ENCODE measurements around the gene MRPL43.
A peak's percentile ranks its signal among the peaks of the same experiment; 100 is the strongest.

Gene MRPL43

GRCh38 chr10:101018600-101019439, 31.5 kb upstream of the MRPL43 start:
- peak; percentile 89 to 91 for DNase-seq

- DNase-seq: no peak
Observed at GRCh38 chr10:101018118-101018599, 30.9 kb upstream of the MRPL43 start.

- DNase-seq: no peak
Observed at GRCh38 chr10:101016814-101017213, 29.5 kb upstream of the MRPL43 start.

- no peak for DNase-seq
Observed at GRCh38 chr10:101015582-101015973, 28.3 kb upstream of the MRPL43 start.

- DNase-seq: peak in 1 of 2 experiments; percentile 27
Observed at GRCh38 chr10:101014966-101015581, 27.8 kb upstream of the MRPL43 start.

- peak; percentile 89 to 91 for DNase-seq
Observed at GRCh38 chr10:101014230-101014884, 27.1 kb upstream of the MRPL43 start.

- no peak for DNase-seq
Observed at GRCh38 chr10:101013365-101013825, 26.1 kb upstream of the MRPL43 start.

- peak; percentile 87 to 90 for DNase-seq
Observed at GRCh38 chr10:101012525-101013364, 25.4 kb upstream of the MRPL43 start.

- DNase-seq: no peak
Observed at GRCh38 chr10:101011517-101012423, 24.5 kb upstream of the MRPL43 start.

- no peak for DNase-seq
Observed at GRCh38 chr10:101010329-101010728, 23.0 kb upstream of the MRPL43 start.

- DNase-seq: no peak
Observed at GRCh38 chr10:101008823-101009423, 21.6 kb upstream of the MRPL43 start.

GRCh38 chr10:101007915-101008822, 20.9 kb upstream of the MRPL43 start:
- no peak for DNase-seq

GRCh38 chr10:101007099-101007711, 19.9 kb upstream of the MRPL43 start:
- no peak for DNase-seq

- DNase-seq: no peak
Observed at GRCh38 chr10:101006593-101007098, 19.3 kb upstream of the MRPL43 start.

GRCh38 chr10:101005869-101006567, 18.7 kb upstream of the MRPL43 start:
- no peak for DNase-seq

GRCh38 chr10:101005361-101005760, 18.1 kb upstream of the MRPL43 start:
- DNase-seq: no peak

- DNase-seq: no peak
Observed at GRCh38 chr10:101003639-101004206, 16.4 kb upstream of the MRPL43 start.

GRCh38 chr10:101002456-101002855, 15.2 kb upstream of the MRPL43 start:
- no peak for DNase-seq

Measured in activated CD4-positive, alpha-beta T cell treated with anti-CD3 and anti-CD28 coated beads, Interleukin-2, amount 50 U/mL, for 48 hours (primary cell).